HG03139 (cell line): ENCODE results near the gene RGL3.
"Not testable (repeated sequence)": the region's sequence is repeated elsewhere in the genome, so short reads cannot be mapped to it uniquely, and the experiment has no call there.

Experiments used
- ATAC-seq: cut with Tn5 transposase; IDR thresholded peaks from one replicate; pipeline ENCODE4 v1.9.1; 2021; ENCODE audit not compliant: unreplicated experiment

Gene RGL3

GRCh38 chr19:11384778-11385129 lies 34.4 kb downstream of the RGL3 start:
- no peak for ATAC-seq

DNA sequence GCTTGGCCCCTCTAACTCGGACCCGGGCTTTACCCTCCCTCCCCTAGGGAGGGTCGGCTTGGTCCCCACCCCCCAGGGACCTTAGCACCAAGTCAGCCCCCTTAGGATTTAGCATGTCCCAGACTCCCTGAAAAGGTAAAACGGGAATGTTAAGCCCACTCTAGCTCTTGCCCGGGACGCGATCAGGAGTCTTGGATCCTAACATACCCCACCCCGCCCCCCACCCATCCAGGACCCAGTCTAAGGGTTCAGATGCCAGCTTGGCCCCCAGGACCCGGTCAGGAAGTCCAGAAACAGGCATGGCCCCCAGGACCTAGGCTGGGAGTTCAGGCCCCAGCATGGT lies 35.4 kb downstream of the RGL3 start:
- no peak for ATAC-seq

DNA sequence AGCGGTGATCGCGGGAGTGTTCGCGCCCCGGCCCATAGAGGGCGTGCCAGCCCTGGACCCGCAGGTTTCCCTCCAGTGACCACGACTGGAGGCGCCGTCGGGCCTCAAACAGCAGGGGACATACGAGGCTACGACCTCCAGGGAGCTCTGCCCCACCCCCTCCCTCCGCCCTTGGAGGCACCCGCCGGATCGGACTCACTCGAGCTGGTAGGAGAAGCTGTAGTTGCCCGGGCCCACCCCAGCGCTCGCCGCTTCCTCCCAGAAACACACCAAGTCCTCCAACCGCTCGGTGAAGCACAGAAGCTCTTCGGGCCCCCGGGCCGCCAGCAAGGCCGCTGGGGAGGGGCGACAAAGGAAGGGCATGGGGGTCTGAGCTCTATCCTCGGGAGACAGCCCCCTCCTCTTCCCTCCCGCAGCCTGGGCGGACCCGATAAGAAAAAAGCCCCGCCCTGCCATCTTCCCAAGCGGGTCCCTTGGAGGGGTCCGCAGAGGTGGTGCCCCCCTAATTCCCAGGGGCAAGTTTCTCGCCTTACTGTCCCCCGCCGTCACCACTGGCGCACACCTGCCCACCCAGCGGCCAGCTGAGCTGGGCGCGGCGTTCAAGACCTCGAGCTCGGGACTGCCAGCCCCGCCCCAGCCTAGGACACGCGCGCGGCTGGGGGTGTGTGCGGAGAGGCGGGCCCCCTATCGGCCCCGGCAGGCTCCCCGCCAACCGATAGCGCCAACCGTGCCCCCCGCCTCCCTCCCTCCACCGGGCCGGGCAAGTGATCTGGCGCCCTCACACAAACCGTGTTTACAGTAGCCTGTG lies 36.0 kb downstream of the RGL3 start:
- ATAC-seq, result no peak

- ATAC-seq, result peak; percentile 64
Observed at GRCh38 chr19:11380653-11381537, 38.2 kb downstream of the RGL3 start.

DNA sequence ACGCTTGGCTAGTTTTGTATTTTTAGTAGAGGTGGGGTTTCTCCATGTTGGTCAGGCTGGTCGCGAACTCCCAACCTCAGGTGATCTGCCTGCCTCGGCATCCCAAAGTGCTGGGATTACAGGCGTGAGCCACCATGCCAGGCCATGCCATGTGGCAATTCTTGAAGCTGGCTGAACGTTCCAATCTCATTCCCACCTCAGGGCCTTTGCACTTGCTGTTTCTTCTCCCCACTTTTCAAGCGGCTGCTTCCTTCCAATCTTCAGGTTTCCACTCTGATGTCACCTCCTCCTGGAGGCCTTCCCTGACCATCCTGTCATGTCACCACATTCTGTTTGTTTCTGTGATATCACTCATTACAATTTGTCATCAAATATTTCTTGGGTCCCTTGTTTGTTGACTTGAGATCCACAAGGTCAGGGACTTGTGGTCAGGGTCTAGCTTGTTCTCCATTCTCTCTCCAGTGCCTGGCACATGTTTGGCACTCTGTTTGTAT lies 39.2 kb downstream of the RGL3 start:
- ATAC-seq, result no peak

DNA sequence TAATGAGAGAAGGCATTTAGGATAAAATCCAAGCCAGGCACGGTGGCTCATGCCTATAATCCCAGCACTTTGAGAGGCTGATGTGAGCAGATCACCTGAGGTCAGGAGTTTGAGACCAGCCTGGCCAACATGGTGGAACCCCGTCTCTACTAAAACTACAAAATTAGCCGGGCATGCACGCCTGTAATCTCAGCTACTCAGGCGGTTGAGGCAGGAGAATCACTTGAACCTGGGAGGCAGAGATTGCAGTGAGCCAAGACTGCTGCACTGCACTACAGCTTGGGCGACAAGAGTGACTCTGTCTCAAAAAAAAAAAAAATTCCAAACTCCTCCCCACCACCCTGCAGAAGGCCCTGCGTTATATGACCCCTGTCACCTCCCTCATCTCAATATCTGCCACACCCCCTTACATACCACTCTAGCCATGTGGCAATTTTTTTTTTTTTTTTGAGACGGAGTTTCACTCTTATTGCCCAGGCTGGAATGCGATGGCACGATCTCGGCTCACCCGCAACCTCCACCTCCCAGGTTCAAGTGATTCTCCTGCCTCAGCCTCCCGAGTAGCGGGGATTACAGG lies 39.8 kb downstream of the RGL3 start:
- ATAC-seq, result not testable (repeated sequence)

GRCh38 chr19:11378319-11379189 lies 40.6 kb downstream of the RGL3 start:
- no peak for ATAC-seq

- no peak for ATAC-seq
Observed at GRCh38 chr19:11377756-11378155, 41.4 kb downstream of the RGL3 start.

DNA sequence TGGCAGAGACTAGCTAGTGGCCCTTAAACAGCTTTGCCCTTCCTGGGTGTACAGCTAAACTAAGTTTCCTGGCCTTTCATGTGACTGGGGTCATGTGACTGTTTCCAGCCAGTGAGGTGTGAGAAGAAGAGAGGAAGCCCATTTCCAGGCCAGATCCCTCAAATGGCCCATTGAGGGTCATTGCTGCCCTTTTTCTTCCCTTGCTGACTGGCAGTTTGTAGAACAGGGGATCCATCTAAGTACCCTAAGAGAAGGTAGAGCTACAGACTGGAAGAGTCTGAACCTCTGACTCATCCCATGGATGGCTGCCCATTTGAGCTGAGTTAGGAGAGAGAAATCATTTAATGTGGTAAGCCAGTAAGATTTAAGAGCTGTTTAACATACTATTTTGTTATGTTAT lies 41.9 kb downstream of the RGL3 start:
- no peak for ATAC-seq

DNA sequence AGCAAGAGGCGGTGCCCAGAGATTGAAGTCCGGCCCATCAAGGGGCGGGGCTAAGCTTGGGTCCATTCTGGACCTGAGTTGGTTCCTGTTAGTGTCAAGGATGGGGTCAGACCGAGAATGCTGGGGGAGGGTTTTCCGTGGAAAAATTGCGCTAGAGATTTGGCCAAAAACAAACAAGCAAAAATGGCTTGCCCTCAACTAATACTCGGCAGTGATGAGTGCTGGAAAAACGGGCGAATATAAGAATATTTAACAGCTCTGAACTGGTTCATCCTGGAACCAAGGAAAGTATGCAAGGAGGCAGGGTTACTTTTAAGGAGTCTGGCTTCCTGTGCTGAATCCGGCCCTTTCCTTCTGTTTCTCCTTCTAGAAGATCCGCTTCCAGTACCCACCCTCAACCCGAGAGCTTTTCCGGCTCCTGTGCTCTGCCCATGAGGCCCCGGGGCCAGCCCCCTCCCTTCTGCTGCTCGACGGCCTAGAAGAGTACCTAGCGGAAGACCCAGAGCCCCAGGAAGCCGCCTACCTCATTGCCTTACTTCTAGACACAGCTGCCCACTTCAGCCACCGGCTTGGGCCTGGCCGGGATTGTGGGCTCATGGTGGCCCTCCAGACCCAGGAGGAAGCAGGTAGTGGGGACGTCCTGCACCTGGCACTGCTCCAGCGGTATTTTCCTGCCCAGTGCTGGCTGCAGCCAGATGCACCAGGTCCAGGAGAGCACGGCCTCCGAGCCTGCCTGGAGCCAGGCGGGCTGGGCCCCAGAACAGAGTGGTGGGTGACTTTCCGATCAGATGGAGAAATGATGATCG lies 43.8 kb downstream of the RGL3 start:
- ATAC-seq, result no peak

DNA sequence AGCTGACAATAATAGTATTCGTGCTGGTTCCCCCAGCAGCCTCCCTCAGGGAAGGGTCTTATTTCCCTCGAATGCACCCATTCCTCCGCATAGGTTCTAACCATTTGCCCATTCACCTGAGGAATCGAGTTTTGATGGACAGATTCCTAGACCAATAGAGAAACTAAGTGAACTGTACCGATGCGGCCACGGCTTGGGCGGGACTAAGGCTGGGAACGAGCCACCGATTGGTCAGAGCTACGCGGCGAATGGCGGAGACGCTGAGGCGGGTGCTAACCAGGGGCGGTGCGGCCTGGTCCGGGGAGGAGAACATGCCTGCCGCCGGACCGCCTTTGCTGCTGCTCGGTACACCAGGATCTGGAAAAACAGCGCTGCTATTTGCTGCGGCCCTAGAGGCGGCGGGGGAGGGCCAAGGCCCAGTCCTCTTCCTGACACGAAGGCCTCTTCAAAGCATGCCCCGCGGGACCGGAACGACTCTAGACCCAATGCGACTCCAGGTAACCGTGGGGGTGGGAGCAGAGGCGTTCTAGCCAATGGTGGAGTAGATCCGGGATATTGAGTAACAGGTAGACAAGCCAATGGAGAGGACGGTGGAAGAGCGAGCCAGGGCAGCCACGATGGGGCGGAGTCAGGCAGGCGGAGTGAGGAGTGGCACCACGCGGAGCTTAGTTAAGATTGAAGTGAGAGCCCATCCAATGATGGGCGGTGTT lies 44.5 kb downstream of the RGL3 start, which contains the start of gene SWSAP1:
Gene SWSAP1, plus strand, starts transcription at position 234 of the 710 bp plus-strand sequence. Its CDS starts 15 bp downstream, at position 249.
- peak; percentile 81 for ATAC-seq

DNA sequence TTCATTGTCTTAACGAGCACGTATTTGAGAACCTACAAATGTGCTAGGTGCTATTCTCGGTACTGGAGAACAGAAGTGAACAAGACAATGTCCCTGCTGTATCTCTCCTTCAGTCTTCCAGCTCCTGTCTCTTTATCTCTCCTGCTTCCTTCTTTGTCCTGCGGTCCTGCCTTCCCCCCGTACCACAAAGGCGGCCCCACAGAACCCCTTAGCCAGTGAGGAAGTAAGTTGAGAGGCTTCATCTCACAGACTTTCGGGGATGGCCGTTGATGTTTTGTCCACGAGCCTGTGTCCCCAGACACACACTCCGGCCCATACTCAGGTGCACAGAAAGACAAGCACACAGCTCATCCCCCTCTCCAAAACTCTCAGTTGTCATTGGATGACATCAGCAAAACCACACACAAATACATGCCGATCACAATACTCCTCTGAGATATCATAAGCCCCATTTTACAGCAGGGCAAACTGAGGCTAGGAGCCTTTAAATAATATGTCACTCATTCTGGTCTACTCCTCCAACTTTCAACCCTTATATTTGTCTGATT lies 45.2 kb downstream of the RGL3 start:
- no peak for ATAC-seq

DNA sequence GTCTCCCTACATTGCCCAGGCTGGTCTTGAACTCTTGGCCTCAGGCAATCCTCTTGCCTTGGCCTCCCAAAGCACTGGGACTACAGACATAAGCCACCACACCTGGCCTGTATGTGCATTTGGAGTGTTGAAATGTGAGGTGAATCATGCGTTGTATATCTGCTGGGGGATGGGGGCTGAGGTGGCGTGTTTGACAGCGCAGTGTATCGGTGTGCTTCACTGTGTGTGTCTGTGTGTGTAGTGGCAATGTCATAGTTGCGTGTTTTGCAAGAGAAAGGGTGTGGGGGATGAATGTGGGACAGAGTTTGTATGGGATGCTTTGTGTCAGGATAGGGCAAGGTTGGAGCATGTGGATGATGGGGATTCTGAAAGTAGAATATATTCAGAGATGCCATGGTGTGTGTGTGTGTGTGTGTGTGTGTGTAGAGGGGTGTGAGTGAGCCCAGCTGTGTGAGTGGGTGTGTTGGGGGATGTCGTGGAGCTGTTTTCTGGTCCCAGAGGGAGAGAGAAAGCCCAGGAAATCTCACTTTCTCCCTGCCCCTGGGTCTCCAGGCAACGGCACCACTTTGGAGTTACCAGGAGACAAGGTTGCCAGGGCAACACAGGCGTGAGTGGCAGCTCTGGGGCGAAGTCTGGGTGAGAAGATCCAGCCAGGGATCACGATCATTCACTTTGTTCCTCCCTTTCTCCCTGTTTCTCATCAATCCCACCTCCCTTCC lies 45.8 kb downstream of the RGL3 start:
- no peak for ATAC-seq

- no peak for ATAC-seq
Observed at GRCh38 chr19:11370744-11371143, 48.4 kb downstream of the RGL3 start.

DNA sequence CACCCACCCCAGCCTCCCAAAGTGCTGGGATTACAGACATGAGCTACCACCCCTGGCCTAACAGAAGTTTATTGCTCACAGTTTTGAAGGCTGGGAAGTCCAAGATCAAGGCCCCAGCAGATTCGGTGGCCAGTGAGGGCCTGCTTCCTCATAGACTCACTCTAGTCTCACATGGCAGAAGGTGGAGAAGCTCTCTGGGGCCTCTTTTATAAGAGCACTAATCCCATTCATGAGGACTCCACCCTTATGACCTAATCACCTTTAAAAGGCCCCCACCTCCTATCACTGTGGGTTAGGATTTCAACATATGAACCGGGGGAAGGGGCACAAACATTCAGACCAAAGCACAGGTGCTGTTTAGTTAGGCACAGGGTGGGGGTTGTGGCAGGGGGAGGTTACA lies 51.6 kb downstream of the RGL3 start:
- ATAC-seq, result no peak

DNA sequence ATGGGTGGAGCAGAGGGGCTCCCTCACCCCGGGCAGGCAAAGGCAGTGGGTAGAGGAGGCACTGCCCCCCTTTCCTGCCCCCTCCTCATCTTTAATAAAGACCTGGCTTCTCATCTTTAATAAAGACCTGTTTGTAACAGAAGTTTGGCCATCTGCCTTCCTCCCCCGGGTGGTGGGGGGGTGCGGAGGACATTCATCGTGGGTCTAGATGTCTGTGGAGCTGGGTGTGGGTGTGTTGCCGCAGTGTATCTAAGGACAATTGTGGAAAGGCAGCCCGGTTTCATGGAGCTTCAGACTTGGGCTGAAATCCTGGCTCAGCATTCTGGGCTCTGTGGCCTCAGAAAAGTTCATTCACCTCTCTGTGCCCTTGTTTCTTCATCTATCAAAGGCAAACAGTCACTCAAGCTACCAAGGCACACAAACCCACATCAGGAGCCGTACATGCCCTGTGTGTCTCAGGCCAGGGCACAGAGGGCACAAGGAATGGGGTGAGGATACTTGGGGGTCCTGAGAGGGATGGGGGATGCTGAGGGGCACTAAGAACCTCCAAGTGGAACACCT lies 53.5 kb downstream of the RGL3 start:
- ATAC-seq, result no peak

DNA sequence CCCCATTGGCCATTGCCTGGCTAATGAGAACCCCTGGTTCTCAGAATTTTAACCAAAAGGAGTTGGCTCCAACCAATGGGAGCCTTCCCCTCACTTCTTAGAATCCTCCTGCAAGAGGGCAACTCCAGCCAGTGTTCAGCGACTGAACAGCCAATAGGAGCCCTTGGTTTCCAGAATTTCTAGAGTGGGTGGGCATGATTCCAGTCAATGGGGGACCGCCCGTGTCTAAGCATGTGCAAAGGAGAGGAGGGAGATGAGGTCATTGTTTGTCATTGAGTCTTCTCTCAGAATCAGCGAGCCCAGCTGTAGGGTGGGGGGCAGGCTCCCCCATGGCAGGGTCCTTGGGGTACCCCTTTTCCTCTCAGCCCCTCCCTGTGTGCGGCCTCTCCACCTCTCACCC lies 54.2 kb downstream of the RGL3 start:
- no peak for ATAC-seq

DNA sequence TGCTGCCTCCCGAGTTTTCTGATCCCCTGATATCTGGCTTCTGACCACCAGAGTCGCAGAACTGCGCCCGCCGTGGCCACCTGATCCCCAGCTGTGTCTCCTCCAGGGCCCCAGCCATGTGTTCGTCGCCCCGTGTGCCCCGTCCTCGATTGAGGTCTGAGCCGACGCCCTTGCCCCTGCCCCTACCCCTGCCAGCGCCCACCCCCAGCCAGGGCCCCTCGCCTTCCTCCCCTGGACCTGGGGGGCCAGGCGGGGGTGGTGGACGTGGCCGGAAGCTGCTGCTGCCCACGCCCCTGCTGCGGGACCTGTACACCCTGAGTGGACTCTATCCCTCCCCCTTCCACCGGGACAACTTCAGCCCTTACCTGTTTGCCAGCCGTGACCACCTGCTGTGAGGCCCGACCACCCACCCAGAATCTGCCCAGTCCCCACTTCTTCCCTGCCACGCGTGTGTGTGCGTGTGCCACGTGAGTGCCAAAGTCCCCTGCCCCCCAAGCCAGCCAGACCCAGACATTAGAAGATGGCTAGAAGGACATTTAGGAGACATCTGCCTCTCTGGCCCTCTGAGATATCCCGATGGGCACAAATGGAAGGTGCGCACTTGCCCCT lies 54.7 kb downstream of the RGL3 start:
- no peak for ATAC-seq
